Measurements from ENCODE around the gene PPP1R13L. TPM values are rescaled to one million over a fixed set of nuclear protein-coding genes. Genes with fewer than 3 reads are reported as not detected.

PPP1R13L gene
- total RNA-seq, 2 experiments from 2014 or later: 15.2 to 17.8 TPM

- Mint-ChIP-seq H3K4me3 (no peak overlapping the region), H3K36me3 (ENCODE audit: low read depth) (peaks cover 1% of the 10 kb centered on the region), H3K27me3 (no peaks in the 10 kb centered on the region), H3K27ac (no peak overlapping the region), H3K4me1 (peaks cover 8% of the 10 kb centered on the region), H3K9me3 (ENCODE audit: low read depth) (no peaks in the 10 kb centered on the region)
- intact Hi-C loops (cut with DNase I, micrococcal nuclease): no loop called here
- ATAC-seq (no peak), DNase-seq (no peak)
- POLR2A ChIA-PET: interaction anchor here (0.6 kb wide), 1 partner anchor 127 kb away, joined by 3 read pairs; no protein-coding TSS in a partner anchor
- CTCF ChIA-PET: interaction anchor here (0.6 to 0.7 kb wide), 2 partner anchors 33 to 36 kb away, joined by 3 read pairs; no protein-coding TSS in a partner anchor
Observed at GRCh38 chr19:45368127-45368526, 36.7 kb downstream of the PPP1R13L start.

- no peak for ATAC-seq
- no peak overlapping the region for H3K4me3 Mint-ChIP-seq
- no peaks in the 10 kb centered on the region for H3K27me3 Mint-ChIP-seq
- DNase-seq: no peak
- ChIA-PET POLR2A (no interaction called here), CTCF (no interaction called here)
- H3K4me1 Mint-ChIP-seq: peaks cover 3% of the 10 kb centered on the region
- peaks cover 4% of the 10 kb centered on the region for H3K36me3 Mint-ChIP-seq (ENCODE audit: low read depth)
- H3K9me3 Mint-ChIP-seq (ENCODE audit: low read depth): no peaks in the 10 kb centered on the region
- intact Hi-C loops (cut with DNase I, micrococcal nuclease): no loop called here
- H3K27ac Mint-ChIP-seq: no peak overlapping the region
Observed at GRCh38 chr19:45364696-45365095, 40.2 kb downstream of the PPP1R13L start.

GRCh38 chr19:45363861-45364459 is 40.9 kb downstream of the PPP1R13L start:
- POLR2A ChIA-PET: no interaction called here
- Mint-ChIP-seq H3K4me1 (peaks cover 2% of the 10 kb centered on the region), H3K9me3 (ENCODE audit: low read depth) (no peaks in the 10 kb centered on the region), H3K36me3 (ENCODE audit: low read depth) (peaks cover 4% of the 10 kb centered on the region), H3K4me3 (no peak overlapping the region), H3K27me3 (no peaks in the 10 kb centered on the region), H3K27ac (no peak overlapping the region)
- CTCF ChIA-PET: no interaction called here
- ATAC-seq (no peak), DNase-seq (no peak)
- intact Hi-C loops (cut with DNase I, micrococcal nuclease): no loop called here

GRCh38 chr19:45362291-45362690 is 42.6 kb downstream of the PPP1R13L start:
- ChIA-PET CTCF (no interaction called here), POLR2A (no interaction called here)
- no peak overlapping the region for H3K27ac Mint-ChIP-seq
- H3K4me3 Mint-ChIP-seq: no peak overlapping the region
- peaks cover 6% of the 10 kb centered on the region for H3K36me3 Mint-ChIP-seq (ENCODE audit: low read depth)
- H3K9me3 Mint-ChIP-seq (ENCODE audit: low read depth): no peaks in the 10 kb centered on the region
- intact Hi-C loops (cut with DNase I, micrococcal nuclease): no loop called here
- ATAC-seq (no peak), DNase-seq (no peak)
- no peaks in the 10 kb centered on the region for H3K4me1 Mint-ChIP-seq
- no peaks in the 10 kb centered on the region for H3K27me3 Mint-ChIP-seq

GRCh38 chr19:45361608-45362007 is 43.3 kb downstream of the PPP1R13L start:
- ATAC-seq (no peak), DNase-seq (no peak)
- Mint-ChIP-seq H3K4me1 (no peaks in the 10 kb centered on the region), H3K27me3 (no peaks in the 10 kb centered on the region), H3K4me3 (no peak overlapping the region), H3K9me3 (ENCODE audit: low read depth) (no peaks in the 10 kb centered on the region), H3K36me3 (ENCODE audit: low read depth) (peaks cover 7% of the 10 kb centered on the region), H3K27ac (no peak overlapping the region)
- intact Hi-C loops (cut with DNase I, micrococcal nuclease): no loop called here
- ChIA-PET POLR2A (no interaction called here), CTCF (no interaction called here)

- Mint-ChIP-seq H3K4me1 (no peaks in the 10 kb centered on the region), H3K27me3 (no peaks in the 10 kb centered on the region), H3K9me3 (ENCODE audit: low read depth) (no peaks in the 10 kb centered on the region), H3K4me3 (no peak overlapping the region), H3K27ac (no peak overlapping the region), H3K36me3 (ENCODE audit: low read depth) (peaks cover 13% of the 10 kb centered on the region)
- intact Hi-C loops (cut with DNase I, micrococcal nuclease): no loop called here
- CTCF ChIA-PET: no interaction called here
- DNase-seq (no peak), ATAC-seq (no peak)
- POLR2A ChIA-PET: no interaction called here
Observed at GRCh38 chr19:45358213-45358792, 46.6 kb downstream of the PPP1R13L start.

DNA sequence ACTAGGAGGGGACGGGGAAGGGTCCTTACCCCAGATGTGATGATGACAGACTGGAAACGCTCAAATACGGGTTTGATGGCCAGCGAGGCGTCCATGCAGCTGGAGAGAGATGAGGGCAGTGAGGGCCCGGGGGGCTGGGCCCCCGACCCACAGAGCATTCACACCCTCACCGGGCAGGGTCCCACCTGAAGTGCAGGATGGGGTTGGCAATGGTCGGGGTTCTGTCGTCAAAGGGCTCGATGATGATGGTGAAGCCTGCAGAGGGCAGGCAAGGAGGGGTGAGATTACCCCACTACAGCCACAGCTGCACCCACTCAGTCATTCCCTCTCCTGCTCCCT is 47.5 kb downstream of the PPP1R13L start:
- intact Hi-C loops (cut with DNase I, micrococcal nuclease): no loop called here
- Mint-ChIP-seq H3K4me1 (no peaks in the 10 kb centered on the region), H3K9me3 (ENCODE audit: low read depth) (no peaks in the 10 kb centered on the region), H3K4me3 (no peak overlapping the region), H3K27ac (no peak overlapping the region), H3K36me3 (ENCODE audit: low read depth) (peaks cover 15% of the 10 kb centered on the region), H3K27me3 (no peaks in the 10 kb centered on the region)
- POLR2A ChIA-PET: no interaction called here
- ATAC-seq (no peak), DNase-seq (no peak)
- CTCF ChIA-PET: no interaction called here

DNA sequence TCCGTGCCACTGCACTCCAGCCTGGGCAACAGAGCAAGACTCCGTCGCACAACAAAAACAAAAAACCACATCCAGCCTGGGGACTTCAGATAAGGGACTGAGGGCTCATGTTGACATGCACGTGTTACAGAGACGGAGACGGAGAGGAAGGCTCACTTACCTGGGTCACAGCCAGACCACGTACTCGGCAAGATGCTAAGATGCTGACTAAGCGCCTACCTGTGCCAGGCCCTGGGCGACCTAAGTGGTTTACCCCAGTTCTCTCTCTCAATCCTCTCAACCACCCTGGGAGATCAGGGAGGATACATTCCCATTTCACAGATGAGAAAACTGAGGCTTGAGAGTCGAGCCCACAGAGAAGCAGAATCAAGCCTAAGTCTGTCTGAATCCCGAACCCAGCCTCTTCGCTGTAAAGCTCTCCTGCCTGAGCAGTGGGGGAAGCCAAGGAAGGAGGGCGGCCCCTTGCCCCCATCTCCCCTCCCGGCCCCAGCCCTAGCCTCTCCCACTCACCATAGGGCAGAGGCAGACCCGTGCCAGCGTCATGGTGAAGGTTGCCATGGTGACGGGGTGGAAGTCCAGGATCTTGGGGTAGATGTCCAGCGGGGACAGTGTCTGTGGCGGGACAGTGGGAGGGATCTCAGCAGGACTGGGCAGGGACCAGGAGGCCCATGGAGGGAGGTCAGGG is 48.0 kb downstream of the PPP1R13L start:
- no peak for ATAC-seq
- no peaks in the 10 kb centered on the region for H3K9me3 Mint-ChIP-seq (ENCODE audit: low read depth)
- peaks cover 15% of the 10 kb centered on the region for H3K36me3 Mint-ChIP-seq (ENCODE audit: low read depth)
- H3K27ac Mint-ChIP-seq: no peak overlapping the region
- ChIA-PET POLR2A (no interaction called here), CTCF (interaction anchor here (0.8 kb wide), 1 partner anchor 154 kb away, joined by 3 read pairs; no protein-coding TSS in a partner anchor)
- H3K4me3 Mint-ChIP-seq: no peak overlapping the region
- intact Hi-C loops (cut with DNase I, micrococcal nuclease): no loop called here
- no peaks in the 10 kb centered on the region for H3K4me1 Mint-ChIP-seq
- no peak for DNase-seq
- no peaks in the 10 kb centered on the region for H3K27me3 Mint-ChIP-seq

- H3K27ac Mint-ChIP-seq: no peak overlapping the region
- H3K27me3 Mint-ChIP-seq: no peaks in the 10 kb centered on the region
- no peaks in the 10 kb centered on the region for H3K4me1 Mint-ChIP-seq
- DNase-seq: no peak
- intact Hi-C loops (cut with DNase I, micrococcal nuclease): no loop called here
- ChIA-PET POLR2A (interaction anchor here (0.7 kb wide), 1 partner anchor 236 kb away, joined by 3 read pairs; no protein-coding TSS in a partner anchor), CTCF (interaction anchor here (0.7 to 0.8 kb wide), 2 partner anchors 153 to 325 kb away, joined by 3 read pairs; no protein-coding TSS in a partner anchor)
- ATAC-seq: no peak
- peaks cover 12% of the 10 kb centered on the region for H3K36me3 Mint-ChIP-seq (ENCODE audit: low read depth)
- H3K4me3 Mint-ChIP-seq: no peak overlapping the region
- no peaks in the 10 kb centered on the region for H3K9me3 Mint-ChIP-seq (ENCODE audit: low read depth)
Observed at GRCh38 chr19:45355910-45356309, 49.0 kb downstream of the PPP1R13L start.

GRCh38 chr19:45355402-45355801 is 49.5 kb downstream of the PPP1R13L start:
- DNase-seq: no peak
- no peak overlapping the region for H3K4me3 Mint-ChIP-seq
- ChIA-PET CTCF (interaction anchor here (0.7 kb wide), 1 partner anchor 326 kb away, joined by 3 read pairs; no protein-coding TSS in a partner anchor), POLR2A (interaction anchor here (0.7 kb wide), 1 partner anchor 236 kb away, joined by 3 read pairs; no protein-coding TSS in a partner anchor)
- no peak overlapping the region for H3K27ac Mint-ChIP-seq
- peaks cover 12% of the 10 kb centered on the region for H3K36me3 Mint-ChIP-seq (ENCODE audit: low read depth)
- H3K4me1 Mint-ChIP-seq: no peaks in the 10 kb centered on the region
- H3K27me3 Mint-ChIP-seq: no peaks in the 10 kb centered on the region
- H3K9me3 Mint-ChIP-seq (ENCODE audit: low read depth): no peaks in the 10 kb centered on the region
- intact Hi-C loops (cut with DNase I, micrococcal nuclease): no loop called here
- no peak for ATAC-seq

- POLR2A ChIA-PET: no interaction called here
- CTCF ChIA-PET: no interaction called here
- ATAC-seq (no peak), DNase-seq (no peak)
- intact Hi-C loops (cut with DNase I, micrococcal nuclease): no loop called here
- Mint-ChIP-seq H3K4me3 (no peak overlapping the region), H3K36me3 (ENCODE audit: low read depth) (peaks cover 15% of the 10 kb centered on the region), H3K27ac (no peak overlapping the region), H3K27me3 (no peaks in the 10 kb centered on the region), H3K9me3 (ENCODE audit: low read depth) (no peaks in the 10 kb centered on the region), H3K4me1 (no peaks in the 10 kb centered on the region)
Observed at GRCh38 chr19:45354241-45354842, 50.5 kb downstream of the PPP1R13L start.

All from activated CD4-positive, alpha-beta T cell treated with anti-CD3 and anti-CD28 coated beads for 36 hours (primary cell).